Measurements from ENCODE around the gene TUBGCP3. TPM values are rescaled to one million over a fixed set of nuclear protein-coding genes. Genes with fewer than 3 reads are reported as not detected.

TUBGCP3 gene
- total and polyA plus RNA-seq, 2 experiments from 2014 or later: 12.8 to 40.2 TPM

GRCh38 chr13:112531263-112531794, 56.6 kb downstream of the TUBGCP3 start:
- Histone ChIP-seq H2AFZ (no peak overlapping the region), H3K36me3 (ENCODE audit: insufficient read depth) (no peaks in the 10 kb centered on the region; the same call in 1 of the 2 replicates), H4K20me1 (replicated peaks; ENCODE audit: insufficient read depth) (no peaks in the 10 kb centered on the region), H3K27me3 (ENCODE audit: insufficient read depth) (no peaks in the 10 kb centered on the region), H3K4me1 (ENCODE audit: insufficient read depth) (no peaks in the 10 kb centered on the region), H3F3A (replicated peaks; ENCODE audit: low read depth) (no peaks in the 10 kb centered on the region), H3K27ac (ENCODE audit: low read depth) (no peak overlapping the region), H3K4me2 (no peak overlapping the region), H3K4me3 (no peak overlapping the region), H3K9me2 (ENCODE audit: insufficient read depth) (peaks cover 4% of the 10 kb centered on the region; the same call in 1 of the 2 replicates), H3K79me2 (replicated peaks; ENCODE audit: insufficient read depth) (no peaks in the 10 kb centered on the region)
- Mint-ChIP-seq H3K4me3 (no peak overlapping the region), H3K27me3 (ENCODE audit: insufficient read depth, low read depth, poor library complexity) (peaks cover 1% of the 10 kb centered on the region), H3K36me3 (ENCODE audit: low read depth) (no peaks in the 10 kb centered on the region; the same call in 1 of the 3 replicates), H3K9me3 (no peaks in the 10 kb centered on the region), H3K4me1 (no peaks in the 10 kb centered on the region), H3K27ac (no peak overlapping the region)
- ATAC-seq (no peak), DNase-seq (ENCODE audit: low spot score) (no peak)
- TF ChIP-seq STAT1 (IDR thresholded peaks at IDR 0.05; ENCODE audit: unreplicated experiment): no peak
- no peak for TF ChIP-seq REST (IDR thresholded peaks at IDR 0.05; ENCODE audit: unreplicated experiment)
- TF ChIP-seq ZNF462 (CRISPR knock-in tag; IDR thresholded peaks at IDR 0.05): no peak
- no peak for TF ChIP-seq EZH2 (IDR thresholded peaks at IDR 0.05; ENCODE audit: low read depth, unreplicated experiment)
- no peak for TF ChIP-seq NANOG (IDR thresholded peaks at IDR 0.05; ENCODE audit: borderline replicate concordance)
- TF ChIP-seq EZH2phosphoT487 (IDR thresholded peaks at IDR 0.05; ENCODE audit: unreplicated experiment): no peak
- TF ChIP-seq POLR2AphosphoS5 (IDR thresholded peaks at IDR 0.05; ENCODE audit: low read depth): no peak
- TF ChIP-seq CREB1 (CRISPR knock-in tag; IDR thresholded peaks at IDR 0.05; ENCODE audit: low read depth): no peak
- no peak for TF ChIP-seq ETS1 (IDR thresholded peaks at IDR 0.05)
- TF ChIP-seq JUNB (IDR thresholded peaks at IDR 0.05; ENCODE audit: unreplicated experiment): no peak
